ENCODE data around the gene HECTD4.
A peak's percentile ranks its signal among the peaks of the same experiment; 100 is the strongest.
"Not testable (repeated sequence)": the region's sequence is repeated elsewhere in the genome, so short reads cannot be mapped to it uniquely, and the experiment has no call there.

Gene HECTD4

GRCh38 chr12:112170971-112171596 is 211.1 kb downstream of the HECTD4 start:
- DNase-seq = peak; percentile 75

- DNase-seq = no peak
Observed at GRCh38 chr12:112170376-112170775, 211.9 kb downstream of the HECTD4 start.

- DNase-seq = no peak
Observed at GRCh38 chr12:112169966-112170365, 212.3 kb downstream of the HECTD4 start.

GRCh38 chr12:112169161-112169872 is 212.9 kb downstream of the HECTD4 start:
- DNase-seq = no peak

- no peak for DNase-seq
Observed at GRCh38 chr12:112168561-112168971, 213.7 kb downstream of the HECTD4 start.

GRCh38 chr12:112167718-112168525 is 214.3 kb downstream of the HECTD4 start:
- DNase-seq = no peak

GRCh38 chr12:112167031-112167461 is 215.2 kb downstream of the HECTD4 start:
- no peak for DNase-seq

GRCh38 chr12:112166051-112167015 is 215.9 kb downstream of the HECTD4 start:
- no peak for DNase-seq

GRCh38 chr12:112165624-112166023 is 216.6 kb downstream of the HECTD4 start:
- DNase-seq = no peak

GRCh38 chr12:112164011-112164660 is 218.1 kb downstream of the HECTD4 start:
- no peak for DNase-seq

GRCh38 chr12:112163471-112163991 is 218.7 kb downstream of the HECTD4 start:
- no peak for DNase-seq

- DNase-seq = no peak
Observed at GRCh38 chr12:112163056-112163455, 219.2 kb downstream of the HECTD4 start.

GRCh38 chr12:112162241-112162790 is 219.9 kb downstream of the HECTD4 start:
- no peak for DNase-seq

GRCh38 chr12:112161711-112162110 is 220.5 kb downstream of the HECTD4 start:
- no peak for DNase-seq

- DNase-seq = no peak
Observed at GRCh38 chr12:112160611-112161010, 221.6 kb downstream of the HECTD4 start.

- no peak for DNase-seq
Observed at GRCh38 chr12:112159146-112159541, 223.1 kb downstream of the HECTD4 start.

GRCh38 chr12:112158461-112159145 is 223.6 kb downstream of the HECTD4 start:
- DNase-seq = not testable (repeated sequence)

GRCh38 chr12:112153893-112154219 is 228.4 kb downstream of the HECTD4 start:
- no peak for DNase-seq

- no peak for DNase-seq
Observed at GRCh38 chr12:112153181-112153892, 228.9 kb downstream of the HECTD4 start.
